ENCODE measurements around the gene SLC12A3. TPM values are rescaled to one million over a fixed set of nuclear protein-coding genes. Genes with fewer than 3 reads are reported as not detected.

SLC12A3 gene
- polyA plus RNA-seq, 3 donors = 0.03 TPM; not detected in 2

- Mint-ChIP-seq H3K4me1 (peaks cover 43% of the 10 kb centered on the region), H3K4me3 (no peak overlapping the region), H3K36me3 (peaks cover 0 to 4% of the 10 kb centered on the region in 2 donors), H3K9me3 (peaks cover 0 to 4% (median 0%) of the 10 kb centered on the region in 7 donors), H3K27me3 (ENCODE audit: low read depth in 3 of 3) (peaks cover 0 to 5% (median 5%) of the 10 kb centered on the region in 3 donors), H3K27ac (no peak overlapping the region)
- Histone ChIP-seq H3K27me3 (ENCODE audit: control insufficient read depth in 2 of 2, insufficient read depth in 2 of 2, low read length in 2 of 2) (no peaks in the 10 kb centered on the region), H3K4me2 (replicated peaks; ENCODE audit: extremely low read depth, low read length, poor library complexity, severe bottlenecking) (no peak overlapping the region), H3K79me2 (ENCODE audit: insufficient read depth, low read length) (no peaks in the 10 kb centered on the region), H2AFZ (ENCODE audit: insufficient read depth, low read depth, low read length, poor library complexity, severe bottlenecking) (no peak overlapping the region), H3K9ac (ENCODE audit: insufficient read depth, low read length, poor library complexity, severe bottlenecking) (no peak overlapping the region), H3K27ac (ENCODE audit: low read depth in 1 of 2, low read length in 2 of 2) (no peak overlapping the region), H4K20me1 (ENCODE audit: insufficient read depth, low read length) (no peaks in the 10 kb centered on the region), H3K4me3 (replicated peaks in 1 of 3; ENCODE audit: low read depth in 2 of 3, low read length in 3 of 3) (no peak overlapping the region), H3K36me3 (replicated peaks in 1 of 2; ENCODE audit: control insufficient read depth in 1 of 2, insufficient read depth in 2 of 2, low read length in 2 of 2) (no peaks in the 10 kb centered on the region), H3K9me3 (replicated peaks in 1 of 2; ENCODE audit: control insufficient read depth in 1 of 2, insufficient read depth in 1 of 2, low read length in 2 of 2) (no peaks in the 10 kb centered on the region), H3K4me1 (ENCODE audit: control insufficient read depth in 1 of 2, insufficient read depth in 2 of 2, low read length in 2 of 2) (peaks cover 42 to 52% of the 10 kb centered on the region in 2 donors)
- no peak for TF ChIP-seq CTCF (IDR thresholded peaks at IDR 0.05)
- DNase-seq = no peak
- intact Hi-C loops (cut with micrococcal nuclease) = loop anchor here in 1 of 2 donors (10.0 kb wide), 1 partner anchor 203 kb away; no protein-coding TSS in a partner anchor
- 83% methylated on average over 1 of the region's 3 CpGs for WGBS (ENCODE audit: insufficient coverage)
These were observed 96.4 kb downstream of the SLC12A3 start for GRCh38 chr16:56961386-56961785.

- Histone ChIP-seq H3K27ac (ENCODE audit: low read depth in 1 of 2, low read length in 2 of 2) (no peak within 1 kb of the TSS), H3K9me3 (replicated peaks in 1 of 2; ENCODE audit: control insufficient read depth in 1 of 2, insufficient read depth in 1 of 2, low read length in 2 of 2) (no peaks in the 10 kb centered on the region), H2AFZ (ENCODE audit: insufficient read depth, low read depth, low read length, poor library complexity, severe bottlenecking) (no peak within 1 kb of the TSS), H3K27me3 (ENCODE audit: control insufficient read depth in 2 of 2, insufficient read depth in 2 of 2, low read length in 2 of 2) (no peaks in the 10 kb centered on the region), H4K20me1 (ENCODE audit: insufficient read depth, low read length) (no peaks in the 10 kb centered on the region), H3K4me1 (ENCODE audit: control insufficient read depth in 1 of 2, insufficient read depth in 2 of 2, low read length in 2 of 2) (peaks cover 45 to 57% of the 10 kb centered on the region in 2 donors), H3K4me3 (replicated peaks in 1 of 3; ENCODE audit: low read depth in 2 of 3, low read length in 3 of 3) (no peak within 1 kb of the TSS), H3K79me2 (ENCODE audit: insufficient read depth, low read length) (no peaks in the 10 kb centered on the region), H3K9ac (ENCODE audit: insufficient read depth, low read length, poor library complexity, severe bottlenecking) (no peak within 1 kb of the TSS), H3K4me2 (replicated peaks; ENCODE audit: extremely low read depth, low read length, poor library complexity, severe bottlenecking) (no peak within 1 kb of the TSS), H3K36me3 (replicated peaks in 1 of 2; ENCODE audit: control insufficient read depth in 1 of 2, insufficient read depth in 2 of 2, low read length in 2 of 2) (no peaks in the 10 kb centered on the region)
- H3K4me3 Mint-ChIP-seq = no peak within 1 kb of the TSS
- H3K4me1 Mint-ChIP-seq = peaks cover 47% of the 10 kb centered on the region
- peaks cover 0 to 5% (median 5%) of the 10 kb centered on the region in 3 donors for H3K27me3 Mint-ChIP-seq (ENCODE audit: low read depth in 3 of 3)
- peaks cover 0 to 4% of the 10 kb centered on the region in 2 donors for H3K36me3 Mint-ChIP-seq
- peak within 1 kb of the TSS in 1 of 7 donors; percentile 36 for H3K27ac Mint-ChIP-seq
- WGBS (ENCODE audit: insufficient coverage) = 46% methylated on average over 7 of the region's 12 CpGs
- TF ChIP-seq CTCF (IDR thresholded peaks at IDR 0.05) = no peak
- DNase-seq = no peak
- intact Hi-C loops (cut with micrococcal nuclease) = loop anchor here in 1 of 2 donors (10.0 kb wide), 1 partner anchor 203 kb away; no protein-coding TSS in a partner anchor
- peaks cover 0 to 4% (median 0%) of the 10 kb centered on the region in 7 donors for H3K9me3 Mint-ChIP-seq
These were observed 96.9 kb downstream of the SLC12A3 start, which contains the start of gene CETP for GRCh38 chr16:56961851-56962281. Gene CETP, plus strand, starts transcription at chr16:56961950. Its CDS starts 30 bp downstream, at chr16:56961980.

Data from CD14-positive monocyte (primary cell).